Measurements from ENCODE around the gene SGK1.

SGK1 gene

DNA sequence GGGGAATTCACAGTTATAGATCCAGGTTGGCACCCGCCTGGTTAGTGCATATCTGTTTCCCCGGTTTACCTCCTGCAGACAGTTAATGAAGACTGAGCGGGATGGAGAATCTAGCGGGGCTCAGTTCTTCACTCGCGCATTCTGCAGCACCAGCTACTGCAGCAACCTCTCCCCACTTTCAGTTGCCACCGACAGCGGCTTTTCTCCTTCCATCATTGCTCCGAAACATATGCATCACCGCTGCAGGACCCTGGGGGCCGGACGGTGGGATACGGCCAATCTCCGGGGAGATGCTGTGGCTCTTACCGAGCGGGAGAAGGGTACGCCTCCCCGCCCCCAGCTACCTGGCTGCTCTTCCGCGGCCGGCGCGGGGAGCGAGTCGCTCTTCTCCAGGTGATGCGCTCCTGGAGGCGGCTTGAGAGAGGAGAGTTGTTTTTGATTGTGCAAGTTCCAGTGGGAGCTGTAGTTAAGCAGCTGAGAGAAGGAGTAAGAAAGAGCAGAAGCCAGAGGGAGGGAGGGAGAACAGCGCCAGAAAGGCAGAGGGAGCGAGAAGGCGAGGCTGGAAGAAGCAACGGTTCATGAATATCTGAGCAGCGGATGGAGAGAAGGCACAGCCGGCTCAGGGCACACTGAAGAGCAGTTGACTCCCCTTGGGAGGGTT lies at the start of gene SGK1:
Gene SGK1 (minus strand): TSS at position 642 of the 661 bp plus-strand sequence. CDS start 652 bp downstream, outside the sequence.
- peak in 1 of 2 donors; percentile 8 for DNase-seq (ENCODE audit: extremely low read depth in 1 of 2, low read depth in 1 of 2)

DNA sequence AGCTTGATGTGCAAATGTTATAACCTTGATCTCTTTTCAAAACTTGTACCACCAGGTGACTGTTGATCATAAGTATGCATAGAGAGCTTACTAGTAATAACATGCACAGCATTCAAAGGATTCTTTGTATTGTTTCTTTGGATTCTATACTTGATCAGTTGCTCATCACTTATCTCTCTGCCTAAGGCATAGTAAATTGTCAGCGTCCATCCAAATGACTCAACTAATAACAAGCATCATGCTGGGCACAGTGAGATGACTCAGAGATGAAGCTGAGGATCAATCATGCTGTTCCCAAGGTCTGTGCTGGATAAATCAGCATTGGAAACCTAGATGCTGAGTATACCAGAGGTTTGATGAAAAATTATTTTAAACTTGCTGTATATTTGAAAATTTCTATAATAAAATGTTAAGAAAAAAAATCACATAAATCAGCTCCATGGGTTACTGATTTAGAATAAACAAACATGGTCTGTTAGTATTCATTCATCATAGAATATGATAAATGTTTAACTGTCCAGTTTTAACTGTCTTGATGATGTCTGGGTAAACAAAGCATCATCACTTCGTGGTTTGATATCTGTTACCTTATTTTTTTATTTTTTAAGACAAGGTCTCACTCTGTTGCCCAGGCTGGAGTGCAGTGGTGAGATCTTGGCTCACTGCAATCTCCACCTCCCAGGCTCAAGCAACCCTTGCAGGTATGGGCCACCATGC lies 45.6 kb upstream of the SGK1 start:
- no peak for DNase-seq (ENCODE audit: extremely low read depth in 1 of 2, low read depth in 1 of 2)

DNA sequence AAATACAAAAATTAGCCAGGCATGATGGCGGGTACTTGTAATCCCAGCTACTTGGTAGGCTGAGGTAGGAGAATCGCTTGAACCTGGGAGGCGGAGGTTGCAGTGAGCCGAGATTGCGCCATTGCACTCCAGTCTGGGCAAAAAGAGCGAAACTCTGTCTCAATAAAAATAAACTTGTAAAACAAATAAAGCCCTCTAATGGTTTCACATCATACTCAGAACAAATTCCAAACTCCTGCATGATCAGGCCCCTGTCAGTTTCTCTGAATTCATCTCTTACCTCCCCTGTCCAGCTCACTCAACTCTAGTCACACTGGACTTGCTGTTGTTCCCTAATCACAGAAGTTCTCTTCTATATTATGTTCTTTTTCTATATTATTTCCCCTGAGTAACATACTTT lies 43.1 kb upstream of the SGK1 start:
- DNase-seq (ENCODE audit: extremely low read depth in 1 of 2, low read depth in 1 of 2): no peak

DNA sequence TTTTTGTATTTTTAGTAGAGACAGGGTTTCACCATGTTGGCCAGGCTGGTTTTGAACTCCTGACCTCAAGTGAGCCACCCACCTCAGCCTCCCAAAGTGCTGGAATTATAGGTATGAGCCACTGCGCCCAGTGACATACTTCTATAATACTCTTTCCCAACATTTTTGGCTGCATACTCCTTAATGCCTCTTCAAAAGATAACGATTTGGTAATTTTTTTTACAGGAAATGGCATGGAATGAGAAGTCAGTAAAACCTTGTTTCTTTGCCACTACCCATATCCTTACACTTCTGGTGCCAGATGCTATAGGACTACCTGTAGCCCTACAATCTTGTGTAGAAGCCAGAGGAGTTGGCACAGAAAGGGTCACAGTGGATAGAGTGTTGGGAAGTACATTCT lies 41.4 kb upstream of the SGK1 start:
- DNase-seq (ENCODE audit: extremely low read depth in 1 of 2, low read depth in 1 of 2): no peak

DNA sequence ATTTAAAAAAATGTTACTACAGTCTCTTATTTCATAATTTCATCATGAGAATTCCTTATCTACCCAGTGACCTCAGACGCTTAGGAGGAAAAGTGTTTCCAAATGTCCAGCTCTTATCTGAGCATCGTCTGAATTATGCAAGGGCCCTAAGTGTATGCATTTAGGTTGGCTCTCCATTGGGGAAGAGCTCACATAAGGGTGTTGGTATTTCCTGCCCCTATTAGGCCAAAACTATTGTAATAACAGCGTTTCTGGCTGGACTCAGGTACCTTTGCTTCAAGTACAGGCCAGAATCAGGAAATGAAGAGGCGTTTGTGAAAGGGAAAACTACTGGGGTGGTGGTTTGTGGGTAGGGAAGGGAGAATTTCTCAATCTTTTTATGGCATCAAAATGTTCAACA lies 40.4 kb upstream of the SGK1 start:
- DNase-seq (ENCODE audit: extremely low read depth in 1 of 2, low read depth in 1 of 2): no peak

DNA sequence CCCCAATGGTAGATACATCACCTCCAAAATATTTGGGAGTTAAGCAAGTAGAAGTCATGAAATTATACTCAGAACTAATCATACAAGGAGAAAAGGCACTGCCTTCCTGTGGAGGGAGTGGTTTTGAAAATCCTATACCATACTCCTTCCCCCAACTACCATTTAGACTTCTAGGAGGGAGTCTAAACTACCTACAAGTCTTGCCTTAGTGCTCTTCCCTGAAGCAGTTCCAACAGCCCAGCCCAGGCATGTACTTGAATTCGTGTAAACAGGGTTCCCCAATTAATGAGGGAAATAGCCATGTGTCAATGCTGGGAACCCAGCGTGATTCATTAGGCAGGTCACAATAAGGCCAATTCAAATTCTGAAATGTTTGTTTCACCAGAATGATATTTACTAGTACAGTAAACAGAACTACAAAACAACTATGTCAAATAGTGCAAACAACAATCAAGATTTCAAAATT lies 39.1 kb upstream of the SGK1 start:
- DNase-seq (ENCODE audit: extremely low read depth in 1 of 2, low read depth in 1 of 2): no peak

DNA sequence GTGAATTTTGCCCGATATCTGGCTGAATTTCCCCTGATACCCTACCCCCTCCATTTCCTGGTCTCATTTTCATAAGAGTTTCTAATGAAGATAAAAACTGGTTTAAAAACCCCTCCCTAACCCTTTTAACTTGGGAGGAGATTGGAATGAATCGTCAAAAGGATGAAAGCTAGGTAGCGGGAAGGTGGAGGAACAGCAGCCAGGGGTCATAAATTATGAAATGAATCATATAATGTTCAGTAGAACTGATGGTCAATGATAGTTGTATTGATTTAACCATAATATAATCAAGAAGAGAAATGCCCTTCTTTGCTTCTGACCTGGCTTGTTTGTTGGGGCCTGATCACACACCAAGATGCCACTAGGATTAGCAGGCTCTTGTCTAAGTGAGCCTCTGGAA lies 38.5 kb upstream of the SGK1 start:
- DNase-seq (ENCODE audit: extremely low read depth in 1 of 2, low read depth in 1 of 2): no peak

DNA sequence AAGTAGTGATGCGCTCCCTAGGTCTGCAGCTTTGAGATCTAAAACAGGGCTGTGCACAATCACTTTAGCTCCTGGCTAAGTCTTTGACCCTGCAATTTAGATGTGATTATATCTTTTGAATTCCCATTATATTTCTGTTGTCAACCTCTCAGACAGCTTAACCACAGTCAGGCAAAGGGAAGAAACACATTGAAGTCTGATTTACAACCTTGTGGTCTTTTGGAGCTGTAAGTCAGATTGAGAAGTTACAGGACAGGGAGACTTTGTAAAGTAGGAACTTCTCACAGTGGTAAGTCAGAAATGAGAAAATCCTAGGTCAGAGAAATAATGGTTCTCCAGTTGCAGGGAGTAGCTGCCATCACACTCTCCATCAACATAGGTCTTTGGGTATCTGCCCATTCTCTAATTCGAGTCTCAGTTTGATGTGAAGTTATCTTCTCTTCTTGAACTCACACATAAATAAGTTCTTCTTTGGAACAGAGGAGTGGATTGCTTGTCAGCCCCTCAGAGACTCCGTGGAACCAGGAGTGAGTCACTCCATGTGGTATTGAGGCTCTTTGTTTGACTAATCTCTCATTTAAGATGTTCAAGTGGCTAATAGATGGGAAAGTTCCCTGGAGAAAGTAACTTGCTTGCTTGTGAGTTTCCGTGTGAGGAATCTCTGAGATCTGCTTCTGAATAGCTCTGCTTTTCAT lies 35.0 kb upstream of the SGK1 start:
- peak in 1 of 2 donors; percentile 7 for DNase-seq (ENCODE audit: extremely low read depth in 1 of 2, low read depth in 1 of 2)

DNA sequence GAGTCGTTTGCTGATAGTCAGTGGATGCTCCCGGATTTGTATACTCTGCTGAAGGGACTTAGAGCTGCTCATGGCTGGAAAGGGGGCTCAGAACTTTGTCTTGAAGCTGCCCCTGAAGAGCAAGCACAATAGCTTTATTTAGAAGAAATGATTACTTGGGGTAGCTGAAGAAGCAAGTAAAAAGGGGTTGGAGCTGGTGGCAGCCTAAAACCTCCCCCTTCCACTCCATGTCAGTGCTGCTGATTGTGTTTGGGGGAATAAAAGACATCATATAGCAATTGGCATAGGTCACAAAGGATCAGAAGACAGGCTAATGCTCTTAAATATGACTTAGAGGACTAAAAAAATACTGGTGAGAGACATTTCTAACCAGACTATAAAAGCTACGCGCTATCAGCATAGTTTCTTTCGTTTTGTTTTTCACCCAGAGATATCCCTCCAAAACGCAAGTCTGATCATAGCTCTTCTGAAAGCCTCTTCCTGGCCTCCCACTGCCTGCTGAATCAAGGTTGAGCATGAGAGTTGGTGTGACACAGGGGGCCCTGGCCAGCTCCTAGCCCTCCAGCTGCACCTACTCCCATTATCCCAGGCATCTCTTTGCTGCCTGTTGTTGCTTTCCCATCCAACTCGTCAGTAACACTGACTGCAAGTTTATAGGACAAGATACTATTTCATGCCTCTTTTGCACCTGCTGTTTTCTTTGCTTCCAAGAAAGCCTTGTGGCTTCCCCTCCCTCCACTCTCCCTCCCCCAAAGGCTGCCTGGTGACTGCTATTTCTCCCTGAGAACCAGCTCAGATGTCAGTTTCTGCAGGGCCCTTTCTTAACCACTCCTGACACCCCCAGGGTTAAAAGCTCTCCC lies 33.9 kb upstream of the SGK1 start:
- DNase-seq (ENCODE audit: extremely low read depth in 1 of 2, low read depth in 1 of 2): no peak

DNA sequence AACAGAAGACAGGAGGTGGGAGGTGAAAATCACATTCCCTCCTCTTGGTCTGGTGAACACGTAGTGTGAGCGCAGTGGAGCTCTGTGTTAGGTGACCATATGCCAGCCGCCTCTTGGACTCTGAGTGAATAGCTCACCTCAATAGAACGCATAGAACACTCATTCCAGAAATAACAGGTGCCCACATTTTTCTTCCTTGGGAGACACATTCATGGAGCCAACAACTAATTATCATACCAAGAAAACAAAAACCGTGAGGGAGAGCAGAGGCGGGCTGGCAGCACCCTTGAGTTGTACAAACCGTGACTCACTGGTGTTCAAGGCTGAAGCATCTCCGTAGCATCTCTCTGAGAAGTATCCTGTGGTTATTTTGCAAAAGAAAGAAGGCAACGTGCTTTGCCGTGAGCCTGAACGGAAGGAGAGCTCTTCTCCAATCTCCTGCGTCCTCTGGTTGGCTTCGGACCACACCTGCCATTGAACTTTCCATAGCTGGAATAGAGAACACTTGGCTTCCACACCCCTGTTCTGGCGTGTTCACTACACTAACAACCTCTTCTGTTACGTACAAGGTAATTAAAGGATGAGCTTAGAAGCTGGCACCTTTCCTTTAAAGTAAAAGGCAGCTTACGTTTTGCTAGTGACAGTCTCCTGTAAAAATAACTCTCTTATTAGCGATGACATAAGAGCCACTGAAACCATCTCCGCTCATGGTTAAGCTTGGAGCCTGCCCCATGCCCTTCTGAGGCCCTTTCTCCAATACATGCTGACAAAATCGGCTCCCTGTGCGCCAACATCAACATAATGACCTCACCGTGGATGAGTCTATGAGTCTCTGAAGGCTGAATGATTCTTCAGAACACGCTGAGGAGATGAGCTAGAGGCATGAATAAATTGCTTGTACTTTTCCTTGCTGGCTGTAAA lies 30.2 kb upstream of the SGK1 start:
- DNase-seq (ENCODE audit: extremely low read depth in 1 of 2, low read depth in 1 of 2): no peak

DNA sequence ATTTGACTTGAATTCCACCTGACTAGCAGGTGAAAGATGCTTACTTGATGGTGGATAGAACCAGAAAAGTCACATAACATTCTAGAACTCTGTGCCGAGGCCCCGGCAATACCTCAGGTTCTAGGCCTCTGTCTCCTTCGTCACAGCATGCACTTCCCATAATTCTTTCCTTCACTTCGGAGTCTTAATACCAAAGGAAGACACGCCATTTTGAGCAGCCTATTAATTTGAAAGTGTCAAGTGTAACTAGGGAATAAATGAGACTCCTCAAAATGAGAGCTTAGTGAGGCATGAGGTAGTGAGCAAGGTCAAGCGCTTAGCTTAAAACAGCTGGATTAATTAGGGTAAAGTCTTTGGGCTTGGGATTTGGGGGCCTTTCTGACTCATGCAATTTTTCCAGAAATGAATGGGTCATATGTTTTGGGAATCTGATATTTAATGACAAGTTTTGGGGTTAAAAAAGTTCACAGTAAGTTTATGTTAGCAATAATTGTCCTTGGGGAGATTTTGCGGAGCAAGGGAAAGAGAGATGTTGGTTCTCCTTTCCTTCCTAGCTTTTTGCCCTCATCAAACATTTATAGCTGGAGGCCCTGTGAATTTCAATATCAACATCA lies 29.1 kb upstream of the SGK1 start:
- DNase-seq (ENCODE audit: extremely low read depth in 1 of 2, low read depth in 1 of 2): no peak

DNA sequence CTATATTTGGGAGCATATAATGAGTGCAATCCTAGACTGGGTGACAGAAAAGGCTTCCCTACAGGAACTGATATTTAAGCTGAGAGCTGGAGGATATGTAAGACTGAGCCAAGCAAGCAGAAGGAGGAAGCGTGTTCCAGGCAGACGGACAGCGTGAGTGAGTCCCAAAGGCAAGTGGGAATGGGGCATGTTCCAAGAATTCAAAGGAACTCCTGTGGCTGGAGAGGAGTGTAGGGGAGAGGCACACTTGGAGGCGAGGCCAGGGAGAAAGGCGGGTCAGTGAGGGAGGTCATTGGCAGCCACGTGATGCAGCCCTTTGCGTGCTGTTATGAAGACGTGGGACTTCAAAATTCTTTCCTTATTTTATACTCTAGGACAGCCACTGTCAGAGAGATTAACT lies 27.9 kb upstream of the SGK1 start:
- DNase-seq (ENCODE audit: extremely low read depth in 1 of 2, low read depth in 1 of 2): no peak

DNA sequence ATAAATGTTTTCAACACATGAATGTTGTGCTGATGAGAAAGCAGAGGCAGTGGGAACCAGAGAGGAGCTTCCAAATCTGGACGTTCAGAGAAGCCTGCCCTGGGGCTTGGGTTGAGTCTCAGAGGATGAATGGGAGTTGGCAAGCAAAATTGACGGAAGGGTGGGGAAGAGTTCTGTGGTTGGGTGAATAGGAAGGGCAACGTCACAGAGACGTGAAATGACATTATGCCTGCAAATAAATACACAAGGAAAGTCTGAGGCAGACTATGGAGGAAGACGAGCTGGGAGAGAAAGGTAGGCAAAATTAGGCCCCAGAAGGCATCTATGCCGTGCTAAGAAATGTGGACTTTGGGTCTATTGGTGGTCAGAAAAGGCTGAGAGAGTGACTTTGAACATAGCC lies 25.2 kb upstream of the SGK1 start:
- no peak for DNase-seq (ENCODE audit: extremely low read depth in 1 of 2, low read depth in 1 of 2)

DNA sequence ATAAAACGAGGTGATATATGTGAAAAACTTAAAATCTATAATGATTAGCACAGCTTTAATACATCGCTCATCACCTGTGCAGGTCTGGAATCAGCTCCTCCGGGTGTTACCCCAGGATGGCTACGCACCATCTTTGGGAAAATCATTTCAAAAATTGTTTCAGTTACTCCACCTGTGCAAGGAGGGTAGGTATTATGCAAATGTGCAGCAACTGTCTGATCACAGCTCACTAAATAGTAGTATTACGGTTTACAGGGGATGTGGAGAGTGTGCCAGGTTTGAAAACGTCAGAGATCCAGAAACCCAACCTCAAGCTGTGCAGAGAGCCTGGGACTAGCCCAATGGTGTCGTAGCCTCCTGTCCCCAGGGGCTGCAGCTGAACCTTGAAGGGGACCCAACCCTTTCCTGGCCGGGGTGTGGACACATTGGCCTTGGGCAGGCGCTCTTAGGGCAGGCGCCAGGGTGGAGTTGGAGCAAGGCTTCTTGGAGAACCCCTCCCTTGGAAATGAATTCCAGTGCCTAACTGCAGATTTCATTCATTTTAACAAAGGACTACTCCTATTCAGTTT lies 24.2 kb upstream of the SGK1 start:
- DNase-seq (ENCODE audit: extremely low read depth in 1 of 2, low read depth in 1 of 2): no peak

DNA sequence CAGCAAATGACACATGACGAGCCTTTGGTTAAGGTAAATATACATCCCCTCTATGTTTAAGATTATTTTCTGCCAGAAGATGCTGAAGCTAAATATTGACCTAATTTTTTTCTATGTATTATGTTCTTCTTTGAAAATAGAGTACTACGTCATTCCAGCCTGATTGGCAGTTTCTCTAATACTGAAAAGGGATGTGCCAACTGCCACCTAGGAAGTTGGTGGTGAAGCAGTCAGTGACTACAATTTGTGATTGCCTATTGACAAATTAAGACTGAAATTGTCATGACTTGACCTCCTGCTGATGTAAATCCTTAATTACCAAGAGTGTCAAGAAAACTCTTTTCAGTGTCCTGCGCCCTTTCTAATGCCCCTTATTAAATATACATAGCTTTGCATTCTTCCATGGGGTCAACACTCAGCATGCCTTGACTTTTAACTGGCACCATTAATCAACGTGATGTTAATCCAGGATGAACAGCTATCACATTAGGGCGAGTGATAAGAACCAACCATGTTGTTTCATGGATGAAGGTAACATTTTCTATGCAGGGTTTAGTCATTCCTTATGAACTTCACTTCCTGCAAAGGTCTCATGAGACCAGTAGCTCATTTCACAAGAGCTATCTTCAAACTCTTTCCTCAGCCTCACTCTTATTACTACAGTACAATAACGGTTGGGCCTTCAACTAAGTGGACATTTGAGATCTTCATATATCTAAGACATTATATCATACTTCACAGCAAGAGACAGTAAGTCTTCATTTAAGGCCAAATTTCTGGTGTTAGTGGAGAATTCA lies 22.5 kb upstream of the SGK1 start:
- DNase-seq (ENCODE audit: extremely low read depth in 1 of 2, low read depth in 1 of 2): no peak

DNA sequence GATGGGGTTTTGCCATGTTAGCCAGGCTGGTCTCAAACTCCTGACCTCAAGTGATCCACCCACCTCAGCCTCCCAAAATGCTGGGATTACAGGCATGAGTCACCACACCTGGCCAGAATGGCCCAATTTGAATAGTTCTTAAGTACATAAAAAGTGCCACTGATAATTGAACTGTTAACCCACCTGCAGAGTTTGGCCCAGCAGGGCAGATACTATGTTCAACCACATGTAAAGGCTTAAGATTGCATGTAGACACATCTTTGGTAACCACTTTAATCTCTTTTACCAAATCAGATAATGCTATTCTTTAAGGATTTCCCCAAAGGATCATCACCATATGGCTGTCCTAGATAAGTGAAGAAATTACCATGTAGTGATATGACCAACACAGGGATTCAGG lies 21.3 kb upstream of the SGK1 start:
- no peak for DNase-seq (ENCODE audit: extremely low read depth in 1 of 2, low read depth in 1 of 2)

DNA sequence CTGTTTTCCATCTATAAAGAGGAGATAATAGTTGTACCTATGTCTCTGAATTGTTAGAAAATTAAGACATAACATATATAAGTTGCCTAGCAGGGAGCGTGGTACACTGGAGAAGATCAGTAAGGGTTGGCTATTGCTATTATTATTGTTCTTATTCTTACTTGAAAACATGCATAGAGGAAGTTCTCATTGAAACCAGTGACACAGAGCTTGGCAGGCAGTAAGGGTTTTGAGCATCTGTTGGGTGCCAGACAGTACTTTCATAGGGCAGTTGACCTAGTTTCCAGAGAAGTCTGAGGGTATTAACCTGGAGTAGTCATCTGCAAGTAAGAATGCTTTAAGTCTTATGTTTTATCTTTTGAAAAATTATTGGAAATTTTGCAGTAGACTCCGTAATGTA lies 13.3 kb upstream of the SGK1 start:
- no peak for DNase-seq (ENCODE audit: extremely low read depth in 1 of 2, low read depth in 1 of 2)

DNA sequence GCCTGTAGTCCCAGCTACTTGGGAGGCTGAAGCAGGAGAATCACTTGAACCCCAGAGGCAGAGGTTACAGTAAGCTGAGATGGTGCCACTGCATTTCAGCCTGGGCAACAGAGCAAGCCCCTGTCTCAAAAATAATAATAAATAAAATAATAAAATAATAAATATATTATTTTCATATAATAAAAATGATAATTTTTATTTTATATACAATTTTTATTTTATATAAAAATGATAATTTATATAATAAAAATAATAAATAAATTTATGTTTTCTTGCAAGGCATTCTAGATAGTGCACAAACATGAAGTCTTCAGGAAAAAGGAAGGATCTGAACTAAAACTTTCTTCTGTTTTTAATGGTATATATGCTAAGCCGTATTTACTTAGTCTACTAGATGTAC lies 12.6 kb upstream of the SGK1 start:
- DNase-seq (ENCODE audit: extremely low read depth in 1 of 2, low read depth in 1 of 2): no peak

Data from stimulated activated CD8-positive, alpha-beta memory T cell treated with anti-CD3 and anti-CD28 coated beads, Interleukin-7, amount 100 ng/mL, for 48 hours (primary cell).